Nucleus accumbens (tissue), 56 donors: ENCODE results near the gene ITGA1.
"Not testable (repeated sequence)": the region's sequence is repeated elsewhere in the genome, so short reads cannot be mapped to it uniquely, and the experiment has no call there.

ENCODE experiments used
- DNase-seq, 56 donors: peaks; one replicate each; lab custom pipeline; 2025; lab: John Stamatoyannopoulos, UW

ITGA1 gene

DNA sequence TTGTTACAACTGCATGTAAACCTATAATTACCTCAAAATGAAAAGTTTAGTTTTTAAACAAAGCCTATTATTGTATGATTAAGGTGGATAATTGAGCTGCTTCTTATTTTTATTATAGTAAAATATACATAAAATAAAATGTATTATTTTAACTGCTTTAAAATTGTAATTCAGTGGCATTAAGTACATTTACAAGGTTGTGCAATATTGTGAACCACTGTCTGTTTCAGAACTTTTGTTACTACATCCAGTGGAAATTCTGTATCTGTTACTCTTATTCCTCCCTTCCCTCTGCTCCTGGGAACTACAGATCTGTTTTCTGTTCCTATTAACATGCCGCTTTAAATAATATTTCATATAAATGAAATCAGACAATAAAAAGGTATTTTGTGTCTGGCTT is 37.1 kb downstream of the ITGA1 start:
- DNase-seq, result no peak

DNA sequence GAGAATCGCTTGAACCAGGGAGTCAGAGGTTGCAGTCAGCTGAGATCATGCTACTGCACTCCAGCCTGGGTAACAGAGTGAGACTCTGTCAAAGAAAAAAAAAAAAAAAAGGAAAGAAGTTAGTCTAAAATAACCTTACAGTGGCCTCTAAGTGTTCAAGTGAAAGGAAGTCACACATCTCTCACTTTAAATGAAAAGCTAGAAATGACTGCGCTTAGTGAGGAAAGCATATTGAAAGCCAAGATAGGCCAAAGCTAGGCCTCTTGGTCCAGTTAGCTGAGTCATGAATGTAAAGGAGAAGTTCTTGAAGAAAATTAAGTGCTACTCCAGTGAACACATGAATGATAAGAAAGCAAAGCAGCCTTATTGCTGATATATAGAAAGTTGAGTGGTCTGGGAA is 38.1 kb downstream of the ITGA1 start:
- DNase-seq, result no peak

DNA sequence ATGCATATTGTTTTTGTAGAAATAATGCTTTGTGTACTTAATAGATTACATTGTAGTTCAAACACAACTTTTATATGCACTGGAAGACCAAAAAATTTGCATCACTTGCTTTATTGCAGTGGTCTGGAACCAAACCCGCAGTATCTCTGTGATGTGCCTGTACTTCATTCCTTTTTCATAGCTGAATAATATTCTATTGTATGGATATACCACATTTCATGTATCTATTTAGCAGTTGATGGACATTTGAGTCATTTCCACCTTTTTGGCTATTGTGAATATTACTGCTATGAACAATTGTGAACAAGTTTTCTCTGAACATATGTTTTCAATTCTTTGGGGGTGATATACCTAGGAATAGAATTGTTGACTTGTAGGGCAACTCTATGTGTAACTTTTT is 40.1 kb downstream of the ITGA1 start:
- no peak for DNase-seq

DNA sequence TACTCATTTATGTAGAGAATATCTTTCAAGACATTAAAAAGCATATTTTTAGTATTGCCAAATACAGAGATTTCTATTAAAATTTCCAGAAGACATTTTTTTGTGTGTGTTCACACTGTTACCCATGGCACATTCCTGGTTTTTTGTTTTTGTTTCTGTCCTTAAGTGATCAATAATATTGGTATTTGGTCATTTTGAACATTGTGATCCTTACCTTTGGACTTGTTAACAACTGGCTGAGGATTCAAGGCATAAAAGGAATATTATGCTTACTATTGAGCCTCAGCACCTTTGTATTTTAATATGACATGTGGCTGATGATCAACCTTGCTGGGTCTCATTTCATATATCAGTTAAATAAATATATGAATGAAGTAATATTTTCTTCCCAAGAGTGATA is 41.9 kb downstream of the ITGA1 start:
- no peak for DNase-seq

DNA sequence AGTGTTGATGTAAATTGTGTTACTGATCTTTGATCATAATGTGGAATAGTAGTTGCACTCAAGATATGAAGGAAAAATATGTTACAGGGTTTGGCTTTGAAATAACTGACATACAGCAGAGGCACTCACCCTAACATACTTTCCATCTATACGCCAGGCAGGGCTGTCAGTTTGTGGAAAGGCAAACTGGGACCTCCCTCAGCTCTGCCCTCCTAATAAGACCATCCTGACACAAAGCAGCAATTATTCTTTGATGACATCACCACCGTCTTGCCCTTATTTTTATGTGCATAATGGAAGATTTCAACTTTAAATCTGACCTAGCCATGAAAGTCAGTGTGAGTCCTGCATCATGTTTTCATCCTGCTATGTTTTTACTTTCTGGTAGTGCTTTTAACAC is 42.9 kb downstream of the ITGA1 start:
- DNase-seq, result no peak

DNA sequence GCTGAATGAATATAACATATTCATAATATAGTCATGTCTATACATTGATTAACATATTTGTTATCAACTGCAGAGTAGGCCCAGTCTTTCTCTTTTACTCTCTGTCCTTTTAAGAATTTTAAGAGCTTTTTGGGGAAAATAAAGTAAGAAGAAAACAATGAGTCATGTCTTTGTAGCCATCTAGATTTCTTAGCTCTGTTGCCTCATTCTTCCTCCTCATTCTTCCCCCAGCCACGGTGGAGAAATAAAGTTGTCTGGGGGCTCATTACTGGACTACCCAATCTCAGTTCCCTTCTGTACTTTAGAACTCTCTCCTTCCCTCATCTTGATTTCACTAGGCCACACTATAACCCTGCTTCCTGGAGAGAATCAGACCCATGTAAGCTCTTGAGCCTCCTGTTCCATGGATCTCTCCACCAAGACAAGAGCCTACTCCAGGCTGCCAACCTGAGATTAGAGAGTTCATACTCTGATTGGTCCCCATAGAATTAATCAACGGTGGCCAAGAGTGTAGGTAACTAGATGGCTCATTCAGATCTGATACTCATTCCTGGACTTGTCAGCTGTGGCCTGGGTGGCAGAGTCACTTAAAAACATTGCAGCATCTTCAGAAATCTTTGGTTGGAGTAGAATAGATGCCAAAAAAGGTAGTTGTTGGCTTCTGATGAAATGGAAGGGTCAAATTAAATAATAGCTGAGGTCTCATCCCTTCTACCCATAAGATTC is 44.2 kb downstream of the ITGA1 start:
- no peak for DNase-seq

DNA sequence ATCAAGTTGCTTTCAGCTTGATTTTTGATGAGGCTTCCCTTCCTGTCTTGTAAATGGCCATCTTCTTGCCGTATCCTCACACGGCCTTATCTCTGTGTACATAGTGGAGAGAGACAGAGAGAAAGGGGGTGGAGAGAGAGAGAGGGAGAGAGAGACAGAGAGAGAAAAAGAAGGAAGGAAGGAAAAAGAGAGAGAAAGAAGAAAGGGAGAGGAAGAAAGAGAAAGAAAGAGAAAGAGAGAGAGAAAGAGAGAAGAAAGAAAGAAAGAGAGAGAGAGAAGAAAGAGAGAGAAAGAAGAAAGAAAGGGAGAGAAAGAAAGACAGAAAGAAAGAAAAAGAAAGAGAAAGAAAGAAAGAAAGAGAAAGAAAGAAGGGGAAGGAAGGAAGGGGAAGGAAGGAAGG is 46.6 kb downstream of the ITGA1 start:
- DNase-seq, result no peak

DNA sequence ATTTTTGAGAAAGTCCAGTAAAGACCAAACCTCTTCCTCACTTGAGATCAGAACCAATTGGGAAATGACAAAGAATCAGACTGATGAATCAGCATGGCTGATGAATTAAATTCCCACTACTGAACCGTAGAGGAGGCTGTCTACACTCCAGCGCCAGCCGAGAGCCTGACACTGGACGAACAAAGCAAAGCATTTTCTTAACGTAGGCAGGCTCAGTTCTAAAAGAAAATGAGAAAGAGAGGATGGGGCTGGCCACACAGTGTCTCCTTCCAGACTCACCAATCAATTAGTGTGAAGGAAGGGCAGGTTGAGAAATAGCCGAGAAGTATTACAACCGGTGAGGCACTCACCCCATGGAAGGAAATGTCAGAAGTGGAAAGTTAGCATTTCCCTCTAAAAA is 49.4 kb downstream of the ITGA1 start:
- peak in 20 of 56 donors; percentile 2 to 40 (median 8) for DNase-seq

DNA sequence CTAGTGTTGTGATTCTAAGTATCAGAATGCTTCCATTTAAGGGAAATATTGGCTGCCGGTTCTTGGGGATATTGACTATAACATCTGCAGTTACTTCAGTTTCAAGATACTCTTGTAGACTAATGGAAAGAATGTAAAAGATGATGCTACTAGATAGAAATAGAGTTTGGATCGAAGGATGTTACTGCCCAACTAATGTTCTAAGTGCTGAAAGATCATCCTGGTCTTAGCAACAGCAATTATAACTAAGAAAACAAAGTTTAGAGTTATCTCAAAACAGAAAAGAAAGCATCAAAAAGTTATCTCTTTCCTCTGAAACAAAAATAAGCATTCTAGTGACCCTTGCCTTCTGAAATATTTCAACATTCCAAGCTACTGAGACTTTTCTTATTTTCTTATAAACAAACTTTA is 49.9 kb downstream of the ITGA1 start:
- DNase-seq, result no peak

DNA sequence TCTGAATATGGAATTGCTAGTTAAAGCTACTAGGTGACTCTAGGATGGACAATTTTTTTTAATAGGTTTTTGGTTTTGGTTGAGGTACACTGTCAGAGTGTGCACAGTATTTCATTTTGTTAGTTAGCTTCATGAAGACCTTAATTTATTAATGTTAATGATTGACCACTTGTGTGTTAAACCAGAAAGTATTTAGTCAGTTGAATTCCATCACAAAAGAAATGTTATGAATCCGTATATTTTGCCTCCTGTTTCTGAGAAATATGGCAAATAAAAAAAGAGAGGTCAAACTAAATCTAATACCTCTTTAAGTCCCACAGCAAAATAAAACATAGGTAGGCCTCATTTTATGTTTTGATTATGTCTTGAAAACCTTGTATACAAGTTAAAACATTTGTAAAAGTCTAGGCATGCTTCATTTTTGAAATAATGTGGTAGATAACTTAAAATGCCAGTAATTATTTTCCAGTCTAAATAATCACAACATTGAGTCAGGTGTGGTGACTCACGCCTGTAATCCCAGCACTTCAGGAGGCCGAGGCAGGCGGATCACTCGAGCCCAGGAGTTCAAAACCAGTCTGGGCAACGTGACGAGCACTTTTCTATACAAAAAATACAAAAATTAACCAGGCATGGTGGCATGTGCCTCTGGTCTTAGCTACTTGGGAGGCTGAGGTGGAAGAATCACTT is 50.8 kb downstream of the ITGA1 start:
- no peak for DNase-seq

DNA sequence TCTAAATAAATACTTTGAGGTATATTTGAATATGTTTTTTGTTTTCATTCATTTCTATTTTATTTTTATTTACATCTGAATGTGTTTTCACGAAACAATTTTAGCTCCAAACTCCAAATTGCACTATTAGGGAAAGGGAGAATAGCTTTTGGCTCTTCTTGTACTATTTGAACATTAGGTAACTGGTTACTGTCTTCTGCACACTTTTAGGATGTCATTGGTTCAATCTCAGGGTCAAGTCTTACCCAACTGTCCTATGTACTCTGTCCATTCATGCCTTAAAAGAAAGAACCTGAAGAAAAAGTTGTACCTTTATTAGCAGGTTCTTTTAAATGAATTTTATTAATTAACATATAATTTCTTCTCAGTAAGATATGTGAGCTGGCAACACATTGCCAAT is 51.6 kb downstream of the ITGA1 start:
- no peak for DNase-seq

DNA sequence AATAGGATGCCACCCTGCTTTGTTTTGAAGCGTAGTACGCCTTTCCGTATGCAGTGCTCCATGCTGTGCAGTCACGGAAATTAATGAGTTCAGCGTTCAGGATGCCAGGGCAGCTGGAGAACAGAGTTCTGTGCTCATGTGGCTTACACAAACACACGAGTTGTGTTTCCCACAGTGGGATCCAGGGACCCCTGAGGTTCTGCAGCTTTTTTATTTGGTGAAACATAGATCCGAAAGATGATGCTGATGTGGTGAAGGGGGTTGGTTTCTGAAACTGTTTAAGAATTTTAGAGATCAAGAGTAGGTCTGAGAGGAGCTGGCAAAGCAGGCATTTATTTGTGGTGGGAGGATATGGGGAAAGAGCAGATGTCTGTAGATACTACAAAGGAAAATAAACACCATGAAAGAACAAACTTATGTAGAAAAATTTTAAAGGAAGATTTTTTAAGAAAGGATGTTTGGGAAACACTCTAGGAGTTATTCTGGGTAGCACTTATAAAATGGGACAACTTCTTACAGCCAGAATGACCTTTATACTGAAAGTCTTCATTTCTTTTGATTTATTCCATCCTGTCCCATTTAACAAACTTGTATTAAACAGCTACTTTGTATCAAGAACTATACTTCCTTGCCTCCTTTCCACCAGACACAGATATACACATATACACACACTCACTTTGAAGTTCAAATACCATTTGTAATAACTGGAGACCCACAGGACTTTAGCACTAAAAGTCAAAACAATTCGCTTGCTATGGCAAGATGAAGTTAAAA is 52.7 kb downstream of the ITGA1 start:
- DNase-seq, result peak in 2 of 56 donors; percentile 2 to 5

DNA sequence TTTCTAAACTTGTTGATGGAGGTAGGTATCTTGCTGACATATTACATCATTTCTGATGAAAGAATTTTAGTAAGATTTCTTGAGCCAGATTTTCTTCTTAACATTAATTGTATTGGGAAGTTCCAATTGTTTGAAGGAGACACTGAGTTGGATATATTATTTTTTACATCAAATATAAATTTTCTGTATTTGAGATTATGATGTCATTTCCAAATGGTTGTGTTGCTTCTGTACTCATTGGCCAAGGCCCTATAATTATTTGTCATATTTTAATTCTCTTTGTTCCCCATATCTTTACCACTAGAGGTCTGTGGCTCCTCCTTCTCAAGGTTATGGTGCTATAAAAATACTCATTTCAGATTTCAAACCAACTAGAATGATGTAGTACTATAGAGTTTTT is 53.4 kb downstream of the ITGA1 start:
- DNase-seq, result no peak

DNA sequence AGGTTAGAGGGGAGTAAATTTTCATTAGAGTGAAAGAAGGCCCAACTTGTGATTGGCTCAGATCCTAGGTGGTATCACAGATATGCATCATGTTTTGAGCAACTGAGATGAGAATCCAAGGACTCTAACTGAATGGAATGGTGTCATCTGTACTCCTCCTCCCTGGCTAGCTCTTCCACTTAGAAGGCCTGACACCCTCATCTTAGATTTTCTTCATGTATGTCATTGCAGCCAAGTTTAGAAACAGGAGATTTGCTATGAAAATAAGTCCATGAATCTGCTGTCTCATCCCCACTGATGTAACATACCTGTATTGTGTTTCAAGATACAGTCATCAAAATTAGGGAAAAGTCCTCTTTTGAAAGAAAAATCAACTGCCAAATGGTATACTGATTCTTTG is 54.4 kb downstream of the ITGA1 start:
- no peak for DNase-seq

DNA sequence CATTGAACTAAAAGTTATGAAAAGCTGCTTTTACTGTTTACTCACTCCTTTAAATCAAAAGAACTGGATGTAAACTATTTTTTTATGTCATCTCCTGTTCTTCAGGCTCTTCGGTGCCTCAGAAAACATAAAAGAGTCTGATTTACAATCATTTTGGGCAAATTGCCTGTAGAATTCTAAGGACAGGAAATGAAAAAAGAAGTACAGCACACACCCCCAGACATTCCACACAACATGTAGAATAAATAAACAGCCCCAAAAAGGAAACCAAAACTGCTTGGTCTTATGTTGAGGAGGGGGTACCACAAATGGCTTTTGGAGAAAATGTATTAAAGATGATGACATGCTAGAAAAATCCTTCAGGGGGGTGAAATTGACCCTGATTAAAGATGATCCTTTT is 57.2 kb downstream of the ITGA1 start:
- DNase-seq, result no peak

DNA sequence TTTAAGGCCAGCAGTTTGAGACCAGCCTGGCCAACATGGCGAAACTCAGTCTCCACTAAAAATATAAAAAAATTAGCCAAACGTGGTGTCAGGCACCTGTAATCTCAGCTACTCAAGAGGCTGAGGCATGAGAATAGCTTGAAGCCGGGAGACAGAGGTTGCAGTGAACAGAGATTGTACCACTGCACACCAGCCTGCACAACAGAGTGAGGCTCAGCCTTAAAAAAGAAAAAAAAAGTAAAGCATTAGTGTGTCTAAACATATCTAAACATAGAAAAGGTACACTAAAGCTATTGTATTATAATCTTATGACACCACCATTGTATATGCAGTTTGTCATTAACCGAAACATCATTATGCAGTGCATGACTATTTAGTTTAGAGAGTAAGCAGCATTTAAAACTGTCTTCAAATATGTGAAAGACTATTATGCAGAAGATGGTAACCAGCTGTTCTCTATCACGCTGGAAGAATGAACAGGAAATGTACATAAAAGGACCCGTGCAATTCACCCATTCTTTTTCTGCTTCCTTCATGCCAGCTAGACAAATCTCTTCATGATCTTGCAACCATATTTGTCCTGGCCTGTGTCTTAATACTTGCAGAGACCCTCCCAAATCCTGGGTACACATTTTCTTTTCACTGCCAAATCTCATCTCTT is 58.6 kb downstream of the ITGA1 start:
- no peak for DNase-seq

DNA sequence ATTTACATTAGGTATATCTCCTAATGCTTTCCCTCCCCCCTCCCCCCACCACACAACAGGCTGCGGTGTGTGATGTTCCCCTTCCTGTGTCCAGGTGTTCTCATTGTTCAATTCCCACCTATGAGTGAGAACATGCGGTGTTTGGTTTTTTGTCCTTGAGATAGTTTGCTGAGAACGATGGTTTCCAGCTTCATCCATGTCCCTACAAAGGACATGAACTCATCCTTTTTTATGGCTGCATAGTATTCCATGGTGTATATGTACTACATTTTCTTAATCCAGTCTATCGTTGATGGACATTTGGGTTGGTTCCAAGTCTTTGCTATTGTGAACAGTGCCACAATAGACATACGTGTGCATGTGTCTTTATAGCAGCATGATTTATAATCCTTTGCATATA is 61.0 kb downstream of the ITGA1 start:
- DNase-seq, result not testable (repeated sequence)

DNA sequence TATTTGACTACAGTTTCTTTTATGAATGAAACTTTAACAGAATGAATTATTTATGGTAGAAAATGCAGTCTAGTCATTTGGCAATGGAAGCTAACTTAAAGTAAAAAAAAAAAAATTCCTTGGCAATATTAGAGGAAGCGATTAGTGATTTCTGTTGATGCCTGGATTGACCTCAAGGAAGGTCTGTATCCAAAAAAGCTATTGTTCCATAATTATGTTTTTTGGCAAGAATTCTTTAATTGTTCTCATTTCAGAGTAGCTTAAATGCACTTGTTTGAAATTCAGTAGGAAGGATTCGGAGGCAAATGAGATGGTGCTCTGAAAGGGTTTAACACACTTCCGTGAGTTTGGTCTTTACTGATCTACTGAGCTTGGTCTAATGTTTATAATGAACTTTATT is 61.8 kb downstream of the ITGA1 start:
- no peak for DNase-seq

DNA sequence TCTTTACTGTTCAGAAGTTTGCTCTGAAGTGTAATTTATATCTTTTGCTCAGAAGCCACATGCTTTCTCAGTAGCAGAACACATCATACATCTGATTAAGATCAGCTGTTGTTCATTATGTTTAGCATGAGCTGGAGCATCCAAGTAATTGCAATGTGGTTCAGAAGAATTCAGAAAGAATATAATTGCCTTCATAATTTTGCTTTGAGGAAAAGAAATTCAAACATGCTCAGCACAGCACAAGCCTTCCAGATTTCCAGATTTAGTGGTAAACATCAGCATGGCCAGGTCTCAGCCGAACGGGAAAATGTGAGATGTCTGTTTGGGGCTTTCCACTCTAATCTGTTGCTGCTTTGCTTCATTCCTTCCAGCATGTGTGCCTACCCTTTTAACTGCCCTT is 65.9 kb downstream of the ITGA1 start:
- no peak for DNase-seq

DNA sequence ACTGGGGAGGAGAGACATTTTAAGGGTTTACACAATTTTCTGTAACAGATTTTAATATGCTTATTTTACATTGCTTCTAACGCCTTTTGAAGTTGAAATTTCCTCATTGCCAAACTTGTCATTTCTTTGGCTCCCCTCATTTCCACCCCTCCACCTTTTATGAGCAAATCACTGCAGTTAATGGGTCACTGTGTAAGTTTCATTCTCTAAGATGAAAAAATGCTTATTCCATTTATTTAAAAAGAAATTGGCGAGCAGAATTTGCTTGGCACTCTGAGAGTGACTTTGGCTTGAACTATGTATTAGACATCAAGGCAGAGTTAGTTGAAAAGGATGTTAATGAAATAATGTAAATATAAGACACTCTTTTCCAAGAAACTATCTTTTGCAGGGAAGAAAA is 66.6 kb downstream of the ITGA1 start:
- no peak for DNase-seq

DNA sequence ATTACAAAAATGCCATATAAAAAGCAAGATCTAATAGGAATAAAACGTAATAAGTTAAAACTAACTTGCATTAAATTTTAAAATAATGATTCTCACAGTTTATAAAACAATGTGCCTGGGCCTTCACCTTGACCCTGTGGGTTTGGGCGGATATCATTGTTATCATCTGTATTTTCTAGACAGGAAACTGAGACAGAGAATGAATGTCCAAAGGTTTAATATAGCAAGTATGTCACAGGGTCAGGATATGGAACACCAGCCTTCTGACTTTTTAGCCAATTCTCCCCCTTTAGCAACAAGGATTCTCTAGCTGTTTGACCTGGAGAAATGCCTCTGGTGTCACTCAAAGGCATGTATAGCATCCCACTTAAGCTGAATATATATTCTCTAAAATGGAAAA is 67.2 kb downstream of the ITGA1 start:
- DNase-seq, result no peak
